Inferior parietal cortex (tissue), 1 donor: ENCODE measurements around the gene RFT1.
"Not testable (repeated sequence)": the region's sequence is repeated elsewhere in the genome, so short reads cannot be mapped to it uniquely, and the experiment has no call there.

Experiments used
- DNase-seq: peaks from one replicate; pipeline ENCODE4 v3.0.0-alpha.2; 2016; ENCODE audit errors: extremely low spot score

RFT1 gene

GRCh38 chr3:53071882-53072431 lies 58.3 kb downstream of the RFT1 start:
- DNase-seq: no peak

GRCh38 chr3:53069422-53070068 lies 60.7 kb downstream of the RFT1 start:
- no peak for DNase-seq

DNA sequence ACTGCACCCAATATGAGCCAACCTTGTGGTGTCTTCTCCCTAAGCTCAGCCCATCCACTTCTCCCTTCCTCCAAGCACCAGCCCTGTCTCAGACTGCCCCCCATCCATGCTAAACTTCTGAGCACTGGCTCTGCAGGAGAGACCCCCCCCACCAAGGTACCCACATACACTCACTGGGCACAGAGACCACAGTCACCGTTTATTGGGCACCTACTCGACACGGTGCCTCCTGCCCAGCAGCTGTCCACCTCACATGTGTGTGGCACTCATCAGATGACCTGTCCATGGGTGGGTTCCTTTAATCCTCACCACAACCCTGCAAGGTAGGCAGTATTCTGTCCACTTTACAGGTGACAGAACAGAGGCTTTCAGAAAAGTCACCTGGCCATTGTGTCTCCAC lies 62.1 kb downstream of the RFT1 start:
- no peak for DNase-seq

GRCh38 chr3:53067567-53067966 lies 62.7 kb downstream of the RFT1 start:
- no peak for DNase-seq

DNA sequence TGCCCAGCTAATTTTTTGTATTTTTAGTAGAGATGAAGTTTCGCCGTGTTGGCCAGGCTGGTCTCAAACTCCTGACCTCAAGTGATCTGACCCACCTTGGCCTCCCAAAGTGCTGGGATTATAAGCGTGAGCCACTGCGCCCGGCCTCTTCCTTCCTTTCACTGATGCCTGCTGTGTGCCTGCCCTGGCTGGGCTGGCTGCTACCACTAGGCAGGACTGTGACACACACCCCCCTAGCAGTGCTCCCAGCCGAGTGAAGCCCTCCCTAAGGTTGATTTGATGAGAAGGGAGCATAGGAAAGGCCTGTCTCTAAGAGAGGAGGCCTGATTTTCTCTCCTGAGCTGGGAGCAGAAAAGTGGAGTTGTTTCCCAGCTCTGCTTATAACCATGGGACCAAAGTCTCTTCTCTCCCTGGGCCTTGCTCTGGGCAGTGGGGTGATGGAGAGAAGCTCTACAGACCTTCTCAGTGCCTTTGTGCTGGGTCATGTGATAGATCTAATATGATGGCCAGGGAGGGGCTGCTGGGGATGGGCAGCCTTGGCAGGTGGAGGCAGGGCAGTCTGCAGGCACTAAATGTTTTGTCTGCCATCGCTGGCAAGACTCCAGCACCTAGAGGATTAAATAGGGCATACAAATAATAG lies 64.3 kb downstream of the RFT1 start:
- DNase-seq: no peak

GRCh38 chr3:53062905-53063304 lies 67.3 kb downstream of the RFT1 start:
- no peak for DNase-seq

DNA sequence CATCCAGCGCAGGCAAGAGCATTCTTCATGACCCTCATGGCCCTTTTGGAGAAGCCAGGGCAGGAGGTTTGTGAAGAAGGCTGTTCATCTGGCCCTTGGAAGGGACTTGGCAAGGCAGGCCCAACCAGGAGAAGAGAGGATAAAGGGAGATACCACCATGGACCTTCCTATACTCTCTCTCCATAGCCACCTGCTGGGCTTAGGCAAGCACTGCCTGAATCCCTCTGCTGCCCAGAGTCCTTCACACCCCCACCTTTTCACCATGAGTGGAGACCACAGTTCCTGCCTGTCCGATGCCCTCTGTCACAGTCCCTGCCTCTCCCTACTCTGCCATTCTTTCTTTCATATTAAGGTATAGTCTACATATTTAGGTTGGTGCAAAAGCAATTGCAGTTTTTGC lies 73.8 kb downstream of the RFT1 start:
- no peak for DNase-seq

DNA sequence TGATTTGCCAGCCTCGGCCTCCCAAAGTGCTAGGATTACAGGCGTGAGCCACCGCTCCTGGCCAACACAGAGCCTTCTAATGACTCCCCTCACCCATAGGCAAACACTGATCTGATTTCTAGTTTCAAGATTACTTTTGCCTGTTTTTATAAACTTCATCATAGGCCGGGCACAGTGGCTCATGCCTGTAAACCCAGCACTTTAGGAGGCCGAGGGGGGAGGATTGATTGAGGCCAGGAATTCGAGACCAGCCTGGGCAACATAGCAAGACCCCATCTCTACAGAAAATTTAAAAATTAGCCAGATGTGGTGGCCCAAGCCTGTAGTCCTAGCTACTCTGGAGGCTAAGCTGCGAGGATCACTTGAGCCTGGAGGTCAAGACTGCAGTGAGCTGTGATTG lies 76.0 kb downstream of the RFT1 start:
- DNase-seq: not testable (repeated sequence)

- DNase-seq: no peak
Observed at GRCh38 chr3:53051929-53052328, 78.3 kb downstream of the RFT1 start.

- DNase-seq: no peak
Observed at GRCh38 chr3:53049987-53050386, 80.2 kb downstream of the RFT1 start.

DNA sequence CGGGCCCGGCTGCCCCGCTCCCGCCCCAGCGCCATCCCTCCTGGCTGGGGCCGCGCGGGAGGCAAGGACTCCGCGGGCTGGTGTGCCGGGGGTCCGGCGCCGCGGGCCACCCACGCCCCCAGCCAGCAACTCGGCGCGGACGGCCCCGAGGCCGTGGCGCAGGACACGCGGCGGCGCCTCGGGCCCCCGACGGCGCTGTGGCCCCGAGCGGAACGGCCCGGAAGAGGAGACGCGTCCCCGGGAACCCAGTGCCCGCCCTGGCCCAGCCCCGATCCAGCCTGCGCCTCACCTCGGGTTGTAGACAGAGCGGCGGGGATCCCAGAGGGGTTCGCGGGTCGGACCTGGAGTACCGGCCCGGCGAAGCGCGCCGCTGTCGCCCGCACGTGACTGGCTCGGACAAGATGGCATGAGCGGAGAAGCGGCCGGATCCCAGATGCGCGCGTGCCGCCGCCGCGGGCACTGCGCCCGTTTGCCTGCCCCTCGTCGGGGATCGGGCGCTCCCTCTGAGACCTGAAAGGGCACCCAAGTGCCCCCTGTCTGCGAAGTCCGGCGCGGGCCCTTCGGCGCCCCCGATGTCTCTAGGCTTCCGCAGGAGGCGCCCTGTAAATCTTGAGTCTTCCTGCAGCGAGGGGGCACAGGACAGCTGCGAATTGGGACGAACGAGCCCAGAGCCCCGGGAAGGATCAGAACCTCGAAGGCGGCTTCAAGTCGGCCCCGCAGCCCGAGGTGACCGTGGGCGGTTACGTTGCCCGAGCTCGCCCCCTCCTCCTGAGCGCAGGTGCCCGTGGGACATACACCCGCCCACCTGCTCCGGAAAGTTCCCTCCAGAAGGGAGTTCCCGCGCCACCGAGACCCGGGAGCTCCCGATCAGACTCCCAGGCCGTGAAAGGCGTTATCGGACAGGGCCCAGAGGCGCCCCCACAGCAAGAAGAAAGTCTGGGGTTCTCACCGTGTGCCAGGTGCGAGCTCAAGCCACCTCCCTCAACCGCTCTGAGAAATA lies 83.8 kb downstream of the RFT1 start:
- DNase-seq: peak; percentile 25

DNA sequence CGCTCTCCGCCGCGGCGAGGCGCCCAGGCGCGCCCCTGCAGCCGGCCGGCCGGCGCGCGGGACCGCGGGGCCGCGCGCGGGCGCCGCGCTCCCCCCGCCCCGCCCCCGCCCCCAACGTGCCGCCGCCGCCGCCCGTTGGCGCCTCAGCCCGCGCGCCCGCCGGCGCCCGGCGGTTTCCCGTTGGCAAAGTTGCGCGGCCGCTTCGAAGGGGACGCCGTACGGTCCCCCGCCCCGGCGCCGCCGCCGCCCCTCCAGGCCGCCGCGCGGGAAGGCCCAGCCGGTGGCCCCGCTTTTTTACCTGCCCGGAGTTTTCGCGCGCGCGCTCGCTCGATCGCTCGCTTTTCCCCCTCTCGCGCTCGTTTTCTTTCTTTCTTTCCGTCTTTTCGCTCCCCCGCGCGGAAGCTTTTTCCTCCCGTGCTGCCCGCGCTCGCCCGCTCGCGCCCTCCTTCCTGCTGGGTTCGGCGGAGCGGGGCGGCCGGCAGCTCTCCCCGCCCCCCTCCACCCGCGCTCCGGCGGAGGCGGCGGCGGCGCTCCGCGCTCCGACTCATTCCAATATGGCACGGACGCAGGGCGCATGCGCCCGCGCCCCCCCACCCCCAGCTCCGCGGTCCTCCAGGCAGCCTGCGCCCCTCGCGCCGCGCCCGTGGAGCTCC lies 84.6 kb downstream of the RFT1 start, which contains the start of gene SFMBT1:
Gene SFMBT1 (minus strand): TSS at position 556 of the 653 bp plus-strand sequence. CDS start 76,945 bp downstream, outside the sequence.
- DNase-seq: peak; percentile 53

GRCh38 chr3:53044711-53045517 lies 85.3 kb downstream of the RFT1 start:
- peak; percentile 50 for DNase-seq

- peak; percentile 47 for DNase-seq
Observed at GRCh38 chr3:53044371-53044710, 85.9 kb downstream of the RFT1 start.

GRCh38 chr3:53043738-53044137 lies 86.5 kb downstream of the RFT1 start:
- DNase-seq: no peak

DNA sequence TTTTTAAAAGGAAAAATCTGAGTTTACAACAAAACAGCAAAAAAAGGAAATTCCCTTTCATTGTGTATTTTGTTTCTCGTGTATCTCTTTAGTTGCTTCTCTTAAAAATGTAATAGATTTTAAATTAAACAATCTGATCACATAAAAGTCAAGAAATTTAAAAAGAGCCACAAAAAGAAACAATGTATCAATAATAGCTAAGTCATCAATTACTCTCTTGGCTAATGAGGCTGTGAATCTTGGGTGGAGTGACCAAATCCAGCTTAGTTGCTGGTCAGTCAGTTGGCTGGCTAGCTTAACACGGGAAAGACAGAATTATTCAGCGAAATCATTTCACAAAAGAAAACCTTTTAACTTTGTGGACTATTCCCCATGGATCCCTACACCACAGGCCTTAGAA lies 87.6 kb downstream of the RFT1 start:
- DNase-seq: no peak

GRCh38 chr3:53040351-53040820 lies 89.8 kb downstream of the RFT1 start:
- no peak for DNase-seq

DNA sequence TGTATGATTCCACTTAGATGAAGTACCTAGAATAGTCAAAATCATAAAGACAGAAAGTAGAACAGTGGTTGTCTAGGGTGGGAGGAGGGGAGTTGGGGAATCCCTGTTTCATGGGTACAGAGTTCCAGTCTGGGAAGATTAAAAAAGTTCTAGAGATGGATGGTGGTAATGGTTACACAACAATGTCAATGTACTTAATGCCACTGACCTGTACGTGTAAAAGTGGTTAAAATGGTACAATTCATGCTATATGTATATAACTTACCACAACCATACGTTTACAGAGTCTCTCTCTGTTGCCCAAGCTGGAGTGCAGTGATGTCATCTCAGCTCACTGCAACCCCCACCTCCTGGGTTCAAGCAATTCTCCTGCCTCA lies 90.9 kb downstream of the RFT1 start:
- no peak for DNase-seq

DNA sequence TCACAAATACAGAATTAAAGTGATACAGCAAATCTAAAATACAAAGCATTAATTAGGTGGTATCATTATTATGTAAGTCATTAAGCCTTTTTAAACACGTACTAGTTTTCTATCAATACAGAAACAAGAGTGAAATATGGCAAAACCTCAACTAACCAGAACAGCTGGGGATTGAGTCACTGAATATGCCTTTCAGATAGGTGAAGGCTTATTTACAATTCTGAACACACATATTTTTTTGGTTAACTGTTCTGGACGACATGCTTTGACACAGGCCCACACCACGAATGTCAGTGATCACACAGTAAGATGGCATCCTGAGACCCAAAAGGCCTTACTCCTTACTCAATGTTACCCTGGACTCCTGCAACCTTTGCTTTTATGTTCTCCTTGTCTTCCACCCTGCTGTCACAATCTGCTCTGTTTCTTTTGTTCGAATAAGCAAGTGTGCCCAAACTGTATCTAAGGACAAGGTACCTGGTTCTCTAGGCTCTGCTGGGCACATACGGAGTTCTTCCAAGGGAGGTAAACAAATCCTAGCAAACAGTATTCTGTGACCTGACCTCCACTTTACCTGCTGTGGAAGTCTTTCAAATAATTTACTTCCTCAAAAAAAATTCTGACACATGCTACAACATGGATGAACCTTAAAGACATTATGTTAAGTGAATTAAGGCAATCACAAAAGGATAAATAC lies 91.4 kb downstream of the RFT1 start:
- no peak for DNase-seq
